HAP-1 (cell line): Measurements from ENCODE around the gene TRIP11.

ENCODE experiments used
- DNase-seq, 2 experiments: peaks; one replicate each; pipeline ENCODE4 v3.0.0-alpha.2; 2016 to 2020; ENCODE audit warnings: low spot score in 2 of 2
- H3K27me3 ChIP-seq: fragments of 250-450 bp; sonication (Bioruptor Pico); 2 replicates; pipeline ENCODE4 v1.5.1; 2020; ENCODE audit warnings: low read depth, mild to moderate bottlenecking, moderate library complexity
- H3K36me3 ChIP-seq: fragments of 250-450 bp; sonication (Bioruptor Pico); replicated peaks from 2 replicates; pipeline ENCODE4 v1.5.1; 2020; ENCODE audit warnings: mild to moderate bottlenecking
- H3K4me1 ChIP-seq: fragments of 250-450 bp; sonication (Bioruptor Pico); 2 replicates; pipeline ENCODE4 v1.5.1; 2020; ENCODE audit warnings: mild to moderate bottlenecking
- H3K4me3 ChIP-seq: fragments of 250-450 bp; sonication (Bioruptor Pico); 2 replicates; pipeline ENCODE4 v1.5.1; 2020; ENCODE audit warnings: mild to moderate bottlenecking, moderate library complexity
- H3K9me3 ChIP-seq: fragments of 250-450 bp; sonication (Bioruptor Pico); 2 replicates; pipeline ENCODE4 v1.5.1; 2020; ENCODE audit warnings: mild to moderate bottlenecking, moderate library complexity
- in situ Hi-C: fragments of 300-500 bp; cut with MboI; formaldehyde crosslinking; loops from 3 replicates; pipeline ENCODE4 v1.14.3; 2020; ENCODE audit warnings: low sequenced_read_pairs, inconsistent platforms, mixed read lengths

Gene TRIP11

GRCh38 chr14:92033906-92034687, 5.8 kb downstream of the TRIP11 start:
- in situ Hi-C loops: no loop called here
- Histone ChIP-seq H3K4me3 (no peak overlapping the region), H3K36me3 (peaks cover 24% of the 10 kb centered on the region), H3K27me3 (no peaks in the 10 kb centered on the region), H3K9me3 (no peaks in the 10 kb centered on the region), H3K4me1 (peaks cover 18% of the 10 kb centered on the region)
- no peak for DNase-seq

DNA sequence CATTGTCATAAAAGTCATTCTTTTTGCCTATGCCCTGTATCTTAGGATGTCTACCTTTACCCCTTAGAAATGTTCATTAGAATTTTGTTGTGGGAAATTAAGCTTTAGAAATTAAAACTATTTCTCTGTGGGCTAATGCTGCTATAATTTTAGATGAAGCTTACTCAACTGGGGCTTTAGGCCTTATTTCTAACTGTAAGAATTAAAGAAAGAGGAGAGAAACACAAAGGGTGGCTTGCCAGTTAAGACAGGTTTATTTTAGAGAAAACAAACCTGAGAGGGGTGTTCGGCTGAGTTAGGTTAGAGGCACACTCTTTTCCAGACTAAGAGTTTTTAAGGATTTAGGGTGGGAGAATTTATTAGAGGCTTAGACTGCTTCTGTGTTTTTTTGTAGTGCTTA, 6.4 kb downstream of the TRIP11 start:
- Histone ChIP-seq H3K4me1 (peaks cover 16% of the 10 kb centered on the region), H3K4me3 (no peak overlapping the region), H3K36me3 (peaks cover 24% of the 10 kb centered on the region), H3K9me3 (no peaks in the 10 kb centered on the region), H3K27me3 (no peaks in the 10 kb centered on the region)
- DNase-seq: no peak
- in situ Hi-C loops: no loop called here

- Histone ChIP-seq H3K4me3 (no peak overlapping the region), H3K27me3 (no peaks in the 10 kb centered on the region), H3K4me1 (no peaks in the 10 kb centered on the region), H3K9me3 (no peaks in the 10 kb centered on the region), H3K36me3 (peaks cover 18% of the 10 kb centered on the region)
- DNase-seq: no peak
- in situ Hi-C loops: no loop called here
Measured at GRCh38 chr14:92026548-92027190, 13.2 kb downstream of the TRIP11 start.

DNA sequence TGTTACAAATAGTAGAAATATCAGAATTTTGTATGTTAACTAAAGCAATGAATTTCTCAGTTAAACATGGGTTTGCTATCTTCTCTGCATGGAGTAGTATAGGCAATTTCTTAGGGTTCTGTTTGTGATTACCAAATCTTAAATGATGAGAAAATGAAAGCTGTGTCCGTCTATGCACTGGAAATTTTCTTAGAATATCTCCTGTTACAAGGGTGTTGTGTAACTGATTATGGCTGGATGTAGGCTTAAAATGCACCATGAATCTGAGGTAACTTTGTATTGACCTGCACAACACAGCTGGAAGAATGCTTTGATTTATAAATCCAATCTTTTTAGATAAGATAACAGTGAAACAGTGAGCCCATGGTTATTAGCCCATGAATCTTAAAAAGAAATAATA, 17.8 kb downstream of the TRIP11 start:
- H3K27me3 ChIP-seq: no peaks in the 10 kb centered on the region
- H3K4me1 ChIP-seq: no peaks in the 10 kb centered on the region
- H3K36me3 ChIP-seq: peaks cover 9% of the 10 kb centered on the region

GRCh38 chr14:92021523-92021922, 18.3 kb downstream of the TRIP11 start:
- H3K36me3 ChIP-seq: peaks cover 9% of the 10 kb centered on the region
- no peaks in the 10 kb centered on the region for H3K4me1 ChIP-seq
- no peak for DNase-seq
- H3K9me3 ChIP-seq: no peaks in the 10 kb centered on the region
- no peak overlapping the region for H3K4me3 ChIP-seq
- in situ Hi-C loops: no loop called here
- no peaks in the 10 kb centered on the region for H3K27me3 ChIP-seq

More for the DNA sequence above, 17.8 kb downstream of the TRIP11 start:
- DNase-seq: no peak
- in situ Hi-C loops: no loop called here
- Histone ChIP-seq H3K9me3 (no peaks in the 10 kb centered on the region), H3K4me3 (no peak overlapping the region)

GRCh38 chr14:92014040-92014439, 25.8 kb downstream of the TRIP11 start:
- Histone ChIP-seq H3K27me3 (no peaks in the 10 kb centered on the region), H3K9me3 (no peaks in the 10 kb centered on the region), H3K4me3 (no peak overlapping the region), H3K4me1 (peaks cover 12% of the 10 kb centered on the region), H3K36me3 (peaks cover 19% of the 10 kb centered on the region)
- DNase-seq: no peak
- in situ Hi-C loops: no loop called here

- H3K36me3 ChIP-seq: peaks cover 24% of the 10 kb centered on the region
- H3K4me1 ChIP-seq: peaks cover 12% of the 10 kb centered on the region
- H3K9me3 ChIP-seq: no peaks in the 10 kb centered on the region
- H3K4me3 ChIP-seq: no peak overlapping the region
- DNase-seq: peak; percentile 32 to 93
- no peaks in the 10 kb centered on the region for H3K27me3 ChIP-seq
- in situ Hi-C loops: no loop called here
Measured at GRCh38 chr14:92012121-92012748, 27.6 kb downstream of the TRIP11 start.

DNA sequence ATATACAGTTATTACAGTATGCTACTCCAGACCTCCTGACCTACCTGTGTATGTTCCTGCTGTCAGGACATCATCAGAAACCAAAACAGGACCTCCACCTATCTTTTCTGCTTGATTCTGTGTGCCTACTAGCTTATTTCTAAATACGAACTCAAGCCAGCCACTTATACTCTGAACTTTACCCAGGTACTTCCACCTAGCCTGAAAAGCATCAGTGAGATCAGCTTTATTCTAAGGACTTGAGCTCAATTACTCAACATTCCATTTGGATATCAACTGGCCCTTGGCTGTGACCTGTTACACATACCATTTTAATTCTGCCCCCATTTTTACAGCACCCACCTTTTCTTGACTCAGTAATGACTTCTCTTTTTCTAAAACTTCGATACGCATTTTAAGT, 29.2 kb downstream of the TRIP11 start:
- Histone ChIP-seq H3K4me3 (no peak overlapping the region), H3K27me3 (no peaks in the 10 kb centered on the region), H3K9me3 (no peaks in the 10 kb centered on the region), H3K36me3 (peaks cover 27% of the 10 kb centered on the region), H3K4me1 (peaks cover 12% of the 10 kb centered on the region)
- in situ Hi-C loops: no loop called here
- DNase-seq: no peak

GRCh38 chr14:92009604-92010003, 30.3 kb downstream of the TRIP11 start:
- no peak for DNase-seq
- Histone ChIP-seq H3K4me3 (no peak overlapping the region), H3K27me3 (no peaks in the 10 kb centered on the region), H3K9me3 (no peaks in the 10 kb centered on the region), H3K36me3 (peaks cover 24% of the 10 kb centered on the region), H3K4me1 (peaks cover 12% of the 10 kb centered on the region)
- in situ Hi-C loops: no loop called here

DNA sequence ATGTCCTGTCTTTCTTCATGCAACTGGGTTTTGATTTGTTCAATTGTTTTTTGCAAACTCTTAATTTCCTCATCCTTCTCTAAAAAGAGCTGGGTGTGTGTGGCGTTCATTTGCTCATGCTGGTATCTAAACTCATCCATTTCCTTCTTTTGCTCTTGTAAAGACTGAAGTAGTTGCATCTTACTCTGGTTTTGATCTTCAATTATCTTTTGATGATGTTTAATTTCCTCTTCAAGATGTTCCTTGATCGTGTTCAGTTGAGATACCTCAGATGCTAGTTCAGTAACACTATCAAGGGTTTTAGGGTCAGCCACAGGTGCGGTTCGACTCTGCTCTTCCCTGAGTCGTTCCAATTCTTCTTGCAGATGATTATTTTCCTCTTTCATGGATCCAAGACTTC, 34.8 kb downstream of the TRIP11 start:
- peaks cover 19% of the 10 kb centered on the region for H3K36me3 ChIP-seq
- H3K4me3 ChIP-seq: no peak overlapping the region
- no peaks in the 10 kb centered on the region for H3K4me1 ChIP-seq
- DNase-seq: no peak
- H3K27me3 ChIP-seq: no peaks in the 10 kb centered on the region
- no peaks in the 10 kb centered on the region for H3K9me3 ChIP-seq
- in situ Hi-C loops: no loop called here

GRCh38 chr14:92004062-92004461, 35.8 kb downstream of the TRIP11 start:
- DNase-seq: no peak
- no peaks in the 10 kb centered on the region for H3K4me1 ChIP-seq
- H3K4me3 ChIP-seq: no peak overlapping the region
- in situ Hi-C loops: no loop called here
- peaks cover 28% of the 10 kb centered on the region for H3K36me3 ChIP-seq
- no peaks in the 10 kb centered on the region for H3K9me3 ChIP-seq
- H3K27me3 ChIP-seq: no peaks in the 10 kb centered on the region

- H3K36me3 ChIP-seq: peaks cover 19% of the 10 kb centered on the region
- no peaks in the 10 kb centered on the region for H3K27me3 ChIP-seq
- no peak overlapping the region for H3K4me3 ChIP-seq
- in situ Hi-C loops: no loop called here
- no peaks in the 10 kb centered on the region for H3K4me1 ChIP-seq
- no peak for DNase-seq
- H3K9me3 ChIP-seq: no peaks in the 10 kb centered on the region
Measured at GRCh38 chr14:91998667-91999570, 40.9 kb downstream of the TRIP11 start.

DNA sequence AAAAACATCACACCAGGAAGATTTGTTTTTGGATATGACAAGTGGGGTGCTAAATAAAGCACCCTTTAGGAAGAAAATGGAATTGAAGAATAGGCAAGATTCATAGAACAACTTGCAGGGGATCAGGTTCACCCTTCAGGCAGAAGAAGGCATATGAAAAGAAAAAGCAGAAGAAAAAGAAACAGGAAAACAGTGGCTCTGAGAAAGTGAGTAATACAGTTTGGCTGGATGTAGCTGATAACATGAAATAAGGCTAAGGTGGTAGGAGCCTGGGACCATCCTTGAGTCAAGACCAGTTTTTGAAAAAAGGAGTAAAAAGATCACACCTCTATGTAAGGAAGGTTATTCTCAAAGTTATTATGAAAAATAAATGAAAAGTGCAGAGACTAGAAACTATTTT, 42.4 kb downstream of the TRIP11 start:
- no peak for DNase-seq
- in situ Hi-C loops: no loop called here
- Histone ChIP-seq H3K4me1 (no peaks in the 10 kb centered on the region), H3K9me3 (no peaks in the 10 kb centered on the region), H3K27me3 (no peaks in the 10 kb centered on the region), H3K4me3 (no peak overlapping the region), H3K36me3 (peaks cover 17% of the 10 kb centered on the region)
